C4-2B (cell line): ENCODE results near the gene DEK.

Experiments used
- CTCF ChIP-seq: fragments of 450-650 bp; conservative IDR thresholded peaks from 2 replicates; pipeline ENCODE4 v1.5.1; 2017; ENCODE audit warnings: mild to moderate bottlenecking
- ZFX ChIP-seq: fragments of 450-650 bp; IDR thresholded peaks from 2 replicates; pipeline ENCODE4 v1.6.1; 2017

GRCh38 chr6:18245642-18246041 is 18.7 kb downstream of the DEK start:
- TF ChIP-seq CTCF, result no peak
- TF ChIP-seq ZFX, result no peak
